Measurements from ENCODE around the gene GRB14. TPM values are rescaled to one million over a fixed set of nuclear protein-coding genes. Genes with fewer than 3 reads are reported as not detected.

GRB14 gene
- total RNA-seq, 1 donor from 2014 or later, result 5.8 TPM

DNA sequence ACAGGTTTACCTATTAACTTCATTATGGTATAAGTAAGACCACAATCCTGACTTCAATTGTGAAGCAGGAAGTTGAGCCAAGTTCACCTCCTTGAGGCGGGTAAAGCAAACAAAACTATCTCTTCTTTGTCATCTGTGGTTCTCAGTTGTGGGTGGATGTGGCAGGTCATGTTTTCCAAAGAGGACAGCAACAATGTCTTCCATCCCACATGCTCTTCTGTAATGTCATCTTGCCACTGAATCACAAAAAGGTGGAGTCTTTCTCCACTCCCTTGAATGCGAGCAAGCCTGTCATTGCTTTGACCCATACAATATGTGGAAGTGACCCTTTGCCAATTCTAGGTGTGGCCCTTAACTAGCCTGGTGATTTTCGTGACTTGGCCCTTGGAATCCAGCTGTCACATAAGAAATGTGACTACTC, 98.7 kb downstream of the GRB14 start:
- H3K36me3 Mint-ChIP-seq (ENCODE audit: low read depth, unreplicated experiment), result no peaks in the 10 kb centered on the region

DNA sequence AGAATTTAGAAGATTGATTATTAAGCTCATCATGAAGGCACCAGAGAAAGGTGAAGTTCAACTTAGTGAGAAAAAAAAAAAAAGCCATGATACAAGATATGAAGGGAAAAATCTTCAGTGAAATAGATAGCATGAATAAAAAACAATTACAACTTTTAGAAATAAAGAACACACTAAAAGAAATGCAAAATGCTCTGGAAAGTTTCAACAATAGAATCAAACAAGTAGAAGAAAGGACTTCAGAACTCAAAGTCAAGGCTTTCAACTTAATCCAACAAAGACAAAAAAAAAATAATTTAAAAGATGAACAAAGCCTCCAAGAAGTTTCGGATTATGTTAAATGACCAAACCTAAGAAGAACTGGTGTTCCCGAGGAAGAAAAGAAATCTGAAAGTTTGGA, 105.5 kb downstream of the GRB14 start:
- no peaks in the 10 kb centered on the region for H3K36me3 Mint-ChIP-seq (ENCODE audit: low read depth, unreplicated experiment)
- no peaks in the 10 kb centered on the region for H3K4me1 Mint-ChIP-seq (ENCODE audit: unreplicated experiment)
- H3K9me3 Mint-ChIP-seq (ENCODE audit: unreplicated experiment), result no peaks in the 10 kb centered on the region
- H3K27ac Mint-ChIP-seq (ENCODE audit: unreplicated experiment), result no peak overlapping the region
- peaks cover 5% of the 10 kb centered on the region for H3K27me3 Mint-ChIP-seq (ENCODE audit: unreplicated experiment)
- H3K4me3 Mint-ChIP-seq (ENCODE audit: unreplicated experiment), result no peak overlapping the region
- no peak for DNase-seq (ENCODE audit: low spot score)
- TF ChIP-seq, protein P1, sequence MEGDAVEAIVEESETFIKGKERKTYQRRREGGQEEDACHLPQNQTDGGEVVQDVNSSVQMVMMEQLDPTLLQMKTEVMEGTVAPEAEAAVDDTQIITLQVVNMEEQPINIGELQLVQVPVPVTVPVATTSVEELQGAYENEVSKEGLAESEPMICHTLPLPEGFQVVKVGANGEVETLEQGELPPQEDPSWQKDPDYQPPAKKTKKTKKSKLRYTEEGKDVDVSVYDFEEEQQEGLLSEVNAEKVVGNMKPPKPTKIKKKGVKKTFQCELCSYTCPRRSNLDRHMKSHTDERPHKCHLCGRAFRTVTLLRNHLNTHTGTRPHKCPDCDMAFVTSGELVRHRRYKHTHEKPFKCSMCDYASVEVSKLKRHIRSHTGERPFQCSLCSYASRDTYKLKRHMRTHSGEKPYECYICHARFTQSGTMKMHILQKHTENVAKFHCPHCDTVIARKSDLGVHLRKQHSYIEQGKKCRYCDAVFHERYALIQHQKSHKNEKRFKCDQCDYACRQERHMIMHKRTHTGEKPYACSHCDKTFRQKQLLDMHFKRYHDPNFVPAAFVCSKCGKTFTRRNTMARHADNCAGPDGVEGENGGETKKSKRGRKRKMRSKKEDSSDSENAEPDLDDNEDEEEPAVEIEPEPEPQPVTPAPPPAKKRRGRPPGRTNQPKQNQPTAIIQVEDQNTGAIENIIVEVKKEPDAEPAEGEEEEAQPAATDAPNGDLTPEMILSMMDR (IDR thresholded peaks at IDR 0.05; ENCODE audit: unreplicated experiment), result no peak

More for the DNA sequence above, 98.7 kb downstream of the GRB14 start:
- TF ChIP-seq, protein P1 (IDR thresholded peaks at IDR 0.05; ENCODE audit: unreplicated experiment), result no peak
- DNase-seq (ENCODE audit: low spot score), result no peak
- Mint-ChIP-seq H3K27me3 (ENCODE audit: unreplicated experiment) (peaks cover 2% of the 10 kb centered on the region), H3K9me3 (ENCODE audit: unreplicated experiment) (no peaks in the 10 kb centered on the region), H3K4me1 (ENCODE audit: unreplicated experiment) (peaks cover 3% of the 10 kb centered on the region), H3K27ac (ENCODE audit: unreplicated experiment) (no peak overlapping the region), H3K4me3 (ENCODE audit: unreplicated experiment) (no peak overlapping the region)

DNA sequence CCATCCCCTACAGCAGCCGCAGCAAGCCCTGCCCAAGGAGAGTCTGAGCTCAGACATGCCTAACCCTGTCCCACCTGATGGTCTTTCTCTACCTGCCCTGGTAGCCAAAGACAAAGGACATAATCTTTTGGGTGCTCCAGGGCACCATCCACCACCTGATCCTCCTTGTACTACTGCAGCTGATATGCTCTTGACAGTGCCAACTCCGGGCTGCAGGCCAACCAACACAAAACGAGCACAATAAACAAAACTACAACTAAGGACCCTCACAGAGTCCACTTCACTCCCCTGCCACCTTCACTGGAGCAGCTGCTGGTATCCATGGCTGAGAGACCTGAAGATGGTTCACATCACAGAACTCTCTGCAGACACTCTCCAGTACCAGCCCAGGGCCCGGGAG, 106.3 kb downstream of the GRB14 start:
- Mint-ChIP-seq H3K4me1 (ENCODE audit: unreplicated experiment) (no peaks in the 10 kb centered on the region), H3K4me3 (ENCODE audit: unreplicated experiment) (no peak overlapping the region), H3K27me3 (ENCODE audit: unreplicated experiment) (peaks cover 5% of the 10 kb centered on the region), H3K27ac (ENCODE audit: unreplicated experiment) (no peak overlapping the region), H3K36me3 (ENCODE audit: low read depth, unreplicated experiment) (no peaks in the 10 kb centered on the region), H3K9me3 (ENCODE audit: unreplicated experiment) (no peaks in the 10 kb centered on the region)
- TF ChIP-seq, protein P1 (IDR thresholded peaks at IDR 0.05; ENCODE audit: unreplicated experiment), result no peak
- DNase-seq (ENCODE audit: low spot score), result no peak

DNA sequence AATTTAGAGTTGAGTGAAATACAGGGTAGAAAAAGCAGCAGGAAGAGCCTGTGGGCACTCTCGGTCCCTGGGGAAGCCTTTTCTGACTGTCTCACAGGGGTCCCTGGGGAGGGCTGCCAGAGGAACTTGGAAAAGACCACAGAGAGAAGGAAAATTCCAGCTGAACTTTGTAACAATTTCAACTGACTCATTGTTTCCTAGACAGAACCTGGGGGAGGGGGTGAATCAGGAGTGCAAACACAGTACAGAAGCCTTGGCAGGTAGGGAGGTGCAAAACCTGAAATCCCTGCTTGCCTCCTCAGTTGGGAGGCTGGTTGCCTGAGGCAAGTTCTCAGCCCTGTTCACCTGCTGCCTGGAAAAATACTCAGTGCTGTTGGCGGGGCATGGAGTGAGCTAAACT, 106.8 kb downstream of the GRB14 start:
- Mint-ChIP-seq H3K27me3 (ENCODE audit: unreplicated experiment) (peaks cover 5% of the 10 kb centered on the region), H3K9me3 (ENCODE audit: unreplicated experiment) (no peaks in the 10 kb centered on the region), H3K4me1 (ENCODE audit: unreplicated experiment) (no peaks in the 10 kb centered on the region), H3K27ac (ENCODE audit: unreplicated experiment) (no peak overlapping the region), H3K4me3 (ENCODE audit: unreplicated experiment) (no peak overlapping the region), H3K36me3 (ENCODE audit: low read depth, unreplicated experiment) (no peaks in the 10 kb centered on the region)
- TF ChIP-seq, protein P1 (IDR thresholded peaks at IDR 0.05; ENCODE audit: unreplicated experiment), result no peak
- DNase-seq (ENCODE audit: low spot score), result no peak

DNA sequence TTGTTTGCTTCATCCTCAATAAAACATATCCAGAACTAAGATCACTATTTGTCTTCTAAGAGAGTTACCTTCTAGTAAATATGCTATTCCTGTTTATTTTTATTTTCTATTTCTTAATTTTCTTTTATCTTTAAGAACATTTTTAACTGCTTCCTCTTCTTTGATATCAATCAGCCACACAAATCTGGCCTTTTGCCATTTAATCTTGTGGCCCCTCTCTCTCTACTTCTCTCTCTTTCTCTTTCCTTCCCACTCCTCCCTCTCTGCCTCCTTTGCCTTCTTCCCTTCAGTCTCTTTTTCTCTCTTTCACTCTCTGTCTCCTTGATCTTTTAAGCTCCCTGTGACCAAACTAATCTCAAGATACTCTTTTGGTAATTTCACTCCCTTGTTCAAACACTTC, 108.4 kb downstream of the GRB14 start:
- H3K4me3 Mint-ChIP-seq (ENCODE audit: unreplicated experiment), result no peak overlapping the region
- H3K9me3 Mint-ChIP-seq (ENCODE audit: unreplicated experiment), result no peaks in the 10 kb centered on the region
- no peaks in the 10 kb centered on the region for H3K36me3 Mint-ChIP-seq (ENCODE audit: low read depth, unreplicated experiment)
- H3K27me3 Mint-ChIP-seq (ENCODE audit: unreplicated experiment), result peaks cover 5% of the 10 kb centered on the region
- H3K4me1 Mint-ChIP-seq (ENCODE audit: unreplicated experiment), result peaks cover 3% of the 10 kb centered on the region
- TF ChIP-seq, protein P1 (IDR thresholded peaks at IDR 0.05; ENCODE audit: unreplicated experiment), result no peak
- H3K27ac Mint-ChIP-seq (ENCODE audit: unreplicated experiment), result no peak overlapping the region
- DNase-seq (ENCODE audit: low spot score), result no peak
